Thoracic aorta (tissue), 2 donors: ENCODE data around the gene NDUFS4. TPM values are rescaled to one million over a fixed set of nuclear protein-coding genes. Genes with fewer than 3 reads are reported as not detected.

Experiments used
- ATAC-seq: fragments of 150-250 bp; one replicate; pipeline ENCODE4 v1.8.0; 2017; ENCODE audit warnings: low read depth; ENCODE audit not compliant: insufficient number of reproducible peaks, low FRiP score
- DNase-seq: peaks from one replicate; pipeline ENCODE4 v3.0.0-alpha.2; 2020; ENCODE audit warnings: low spot score
- H3K27ac ChIP-seq, 2 donors: fragments of 200-600 bp; sonication (generic); 1 replicate in 1 of 2; 2 replicates in 1 of 2; pipeline ENCODE4 v1.5.1; 2016; ENCODE audit warnings: mild to moderate bottlenecking in 2 of 2, moderate library complexity in 2 of 2
- H3K27me3 ChIP-seq: fragments of 200-600 bp; sonication (generic); replicated peaks from 2 replicates; pipeline ENCODE4 v1.6.0; 2016; ENCODE audit warnings: mild to moderate bottlenecking; ENCODE audit not compliant: insufficient read depth
- H3K36me3 ChIP-seq: fragments of 200-600 bp; sonication (generic); one replicate; pipeline ENCODE4 v1.5.1; 2016
- H3K4me1 ChIP-seq, 2 donors: fragments of 200-600 bp; sonication (generic); 1 replicate in 1 of 2; 2 replicates in 1 of 2; pipeline versions ENCODE4 v1.5.1 to v1.6.0; 2016; ENCODE audit warnings: low read depth in 2 of 2, mild to moderate bottlenecking in 1 of 2; ENCODE audit not compliant: control insufficient read depth in 1 of 2
- H3K4me3 ChIP-seq: fragments of 200-600 bp; sonication (generic); 2 replicates; pipeline ENCODE4 v1.5.1; 2016; ENCODE audit warnings: mild to moderate bottlenecking
- H3K9me3 ChIP-seq: fragments of 200-600 bp; sonication (generic); 2 replicates; pipeline ENCODE4 v1.5.1; 2016
- total RNA-seq, 2 donors: library from RNA; depleted of rRNA; stranded (reverse); fragments of >200 nt; gene quantifications; one replicate each; pipeline versions ENCODE4 v1.1.0 to v1.2.3, GENCODE V29; 2016
- TF ChIP-seq, protein P1 (sequence below): fragments of 200-600 bp; sonication (generic); IDR thresholded peaks from one replicate; pipeline ENCODE4 v1.5.1; 2019; ENCODE audit warnings: antibody characterized with exemption

The NDUFS4 gene
- total RNA-seq, 2 donors from 2014 or later, result 42.0 to 72.0 TPM

DNA sequence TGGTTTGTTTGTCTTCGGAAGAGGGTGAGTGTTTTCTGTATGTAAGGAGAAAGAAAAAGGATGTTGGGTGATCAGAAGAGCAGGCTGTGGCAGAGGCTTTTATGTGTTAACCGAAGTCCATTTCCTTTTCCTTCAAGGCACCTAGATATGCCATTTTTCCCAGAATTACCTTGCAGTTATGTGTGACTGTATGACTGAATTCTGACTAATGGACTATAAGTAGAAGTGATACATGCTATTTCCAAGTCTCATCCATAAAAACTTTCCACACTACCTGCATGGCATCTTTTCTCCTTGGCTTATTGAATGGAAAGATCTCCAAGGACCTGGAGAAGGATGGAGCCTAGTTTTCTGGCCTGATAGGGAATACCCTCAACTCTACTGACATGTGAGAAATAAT is 10.6 kb upstream of the NDUFS4 start:
- Histone ChIP-seq H3K27ac (no peak overlapping the region), H3K9me3 (no peaks in the 10 kb centered on the region), H3K36me3 (no peaks in the 10 kb centered on the region), H3K4me3 (no peak overlapping the region), H3K27me3 (no peaks in the 10 kb centered on the region), H3K4me1 (no peaks in the 10 kb centered on the region)
- TF ChIP-seq, protein P1, sequence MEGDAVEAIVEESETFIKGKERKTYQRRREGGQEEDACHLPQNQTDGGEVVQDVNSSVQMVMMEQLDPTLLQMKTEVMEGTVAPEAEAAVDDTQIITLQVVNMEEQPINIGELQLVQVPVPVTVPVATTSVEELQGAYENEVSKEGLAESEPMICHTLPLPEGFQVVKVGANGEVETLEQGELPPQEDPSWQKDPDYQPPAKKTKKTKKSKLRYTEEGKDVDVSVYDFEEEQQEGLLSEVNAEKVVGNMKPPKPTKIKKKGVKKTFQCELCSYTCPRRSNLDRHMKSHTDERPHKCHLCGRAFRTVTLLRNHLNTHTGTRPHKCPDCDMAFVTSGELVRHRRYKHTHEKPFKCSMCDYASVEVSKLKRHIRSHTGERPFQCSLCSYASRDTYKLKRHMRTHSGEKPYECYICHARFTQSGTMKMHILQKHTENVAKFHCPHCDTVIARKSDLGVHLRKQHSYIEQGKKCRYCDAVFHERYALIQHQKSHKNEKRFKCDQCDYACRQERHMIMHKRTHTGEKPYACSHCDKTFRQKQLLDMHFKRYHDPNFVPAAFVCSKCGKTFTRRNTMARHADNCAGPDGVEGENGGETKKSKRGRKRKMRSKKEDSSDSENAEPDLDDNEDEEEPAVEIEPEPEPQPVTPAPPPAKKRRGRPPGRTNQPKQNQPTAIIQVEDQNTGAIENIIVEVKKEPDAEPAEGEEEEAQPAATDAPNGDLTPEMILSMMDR, result no peak
- no peak for ATAC-seq
- no peak for DNase-seq

DNA sequence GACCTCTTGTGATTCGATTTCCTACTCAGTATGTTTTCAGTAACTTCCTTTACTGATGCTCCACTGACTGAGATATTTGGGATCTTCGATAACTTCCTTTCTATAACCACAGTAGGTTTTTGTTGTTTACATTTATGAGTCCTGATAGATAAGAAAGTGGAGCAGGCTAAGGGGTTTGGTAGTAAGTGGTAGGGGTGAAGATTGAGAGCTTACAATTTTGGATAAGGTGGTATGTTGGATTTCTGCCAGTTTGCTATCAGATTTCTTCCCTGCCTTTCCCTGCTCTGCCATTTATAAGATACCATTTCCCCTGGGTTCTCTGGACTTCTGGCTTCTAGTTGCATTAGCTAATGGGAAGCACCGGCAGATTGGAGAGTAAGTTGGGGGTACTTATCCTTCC is 7.9 kb upstream of the NDUFS4 start:
- Histone ChIP-seq H3K4me1 (no peaks in the 10 kb centered on the region), H3K4me3 (no peak overlapping the region), H3K9me3 (no peaks in the 10 kb centered on the region), H3K27me3 (no peaks in the 10 kb centered on the region), H3K36me3 (no peaks in the 10 kb centered on the region), H3K27ac (no peak overlapping the region)
- ATAC-seq (no peak), DNase-seq (no peak)
- TF ChIP-seq, protein P1, result no peak

DNA sequence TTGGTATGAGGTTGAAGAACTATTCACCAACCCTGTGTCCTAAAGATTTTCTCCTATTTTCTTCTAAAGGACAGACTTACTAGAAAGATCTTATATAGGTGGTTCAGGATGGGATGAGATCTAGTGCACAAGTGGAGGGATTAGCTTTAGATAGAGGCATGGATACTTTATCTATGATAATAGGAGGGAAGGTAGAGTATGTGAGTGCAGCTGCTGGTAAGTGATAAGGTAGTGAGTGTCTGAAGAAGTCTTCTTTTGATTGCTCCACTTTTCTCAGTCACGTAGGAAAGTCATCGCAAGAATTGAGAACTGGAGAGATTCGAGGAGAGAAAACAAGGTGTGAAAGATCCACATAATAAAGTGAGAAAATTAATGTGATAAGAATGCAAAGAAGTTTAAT is 6.0 kb upstream of the NDUFS4 start:
- H3K9me3 ChIP-seq, result no peaks in the 10 kb centered on the region
- TF ChIP-seq, protein P1, result no peak
- ATAC-seq (no peak), DNase-seq (no peak)
- no peak overlapping the region for H3K27ac ChIP-seq
- H3K4me3 ChIP-seq, result no peak overlapping the region
- no peaks in the 10 kb centered on the region for H3K4me1 ChIP-seq
- H3K27me3 ChIP-seq, result no peaks in the 10 kb centered on the region
- no peaks in the 10 kb centered on the region for H3K36me3 ChIP-seq

DNA sequence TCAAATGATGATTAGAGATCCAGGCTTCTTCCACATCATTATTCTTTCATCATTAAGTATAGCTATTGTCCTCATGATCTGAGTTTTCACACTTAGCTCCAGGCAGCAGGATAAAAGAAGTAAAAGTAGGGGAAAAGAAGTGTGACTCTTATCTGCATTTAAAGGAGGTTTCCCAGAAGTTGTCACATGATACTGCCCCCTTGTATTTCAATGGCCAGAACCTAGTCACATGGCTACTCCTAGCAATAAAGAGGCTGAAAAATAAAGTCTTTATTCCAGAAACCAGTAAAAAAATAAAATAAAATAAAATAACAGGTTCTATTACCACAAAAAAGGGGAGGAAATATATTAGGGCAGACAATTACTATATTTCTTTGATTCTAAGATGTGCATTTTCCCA is 5.3 kb upstream of the NDUFS4 start:
- Histone ChIP-seq H3K4me1 (no peaks in the 10 kb centered on the region), H3K9me3 (no peaks in the 10 kb centered on the region), H3K27ac (no peak overlapping the region), H3K27me3 (no peaks in the 10 kb centered on the region), H3K4me3 (no peak overlapping the region), H3K36me3 (no peaks in the 10 kb centered on the region)
- TF ChIP-seq, protein P1, result no peak
- DNase-seq (no peak), ATAC-seq (no peak)

DNA sequence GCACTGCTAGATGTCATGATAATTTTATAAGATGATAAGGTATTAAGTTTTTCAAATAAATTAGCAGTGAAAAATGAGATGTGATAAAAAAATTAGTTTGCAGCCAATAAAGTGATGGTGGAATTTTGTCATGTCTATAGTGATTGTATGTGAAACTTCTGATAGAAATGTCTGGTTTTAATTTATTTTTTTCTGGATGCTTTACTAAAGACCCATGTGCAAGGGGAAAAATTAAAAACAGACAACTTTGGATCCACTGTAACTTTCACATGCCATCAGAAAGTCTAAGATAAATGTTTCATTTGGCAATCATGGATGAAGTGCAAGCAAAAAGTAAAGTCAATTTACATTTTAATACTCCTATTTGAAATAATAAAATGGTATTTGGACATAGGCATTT is 4.4 kb upstream of the NDUFS4 start:
- Histone ChIP-seq H3K27me3 (no peaks in the 10 kb centered on the region), H3K36me3 (no peaks in the 10 kb centered on the region), H3K4me1 (no peaks in the 10 kb centered on the region), H3K9me3 (no peaks in the 10 kb centered on the region), H3K4me3 (no peak overlapping the region), H3K27ac (no peak overlapping the region)
- ATAC-seq (no peak), DNase-seq (no peak)
- TF ChIP-seq, protein P1, result no peak
